SK-N-SH (cell line): ENCODE data around the gene FGD2. TPM values are rescaled to one million over a fixed set of nuclear protein-coding genes. Genes with fewer than 3 reads are reported as not detected.

Experiments used
- CTCF ChIA-PET: fragments of 300-600, 350-600 bp; formaldehyde crosslinking; extraction: SDS; loops from one replicate; lab custom pipeline; 2021; lab: Yijun Ruan, JAX
- POLR2A ChIA-PET: fragments of 350-600 bp; sonication (Branson Sonifier 250); formaldehyde crosslinking; extraction: SDS; loops from one replicate; lab custom pipeline; 2020; ENCODE audit warnings: antibody characterized with exemption, inconsistent platforms; lab: Yijun Ruan, JAX
- DNase-seq: peaks from one replicate; pipeline ENCODE4 v3.0.0; 2012
- H2AFZ ChIP-seq: fragments of 200-600 bp; sonication (generic); 2 replicates; pipeline ENCODE4 v1.8.1; 2016; ENCODE audit warnings: antibody characterized with exemption, mild to moderate bottlenecking, low read depth
- H3F3A ChIP-seq: fragments of 200-600 bp; sonication (generic); replicated peaks from 2 replicates; pipeline ENCODE3; 2016; ENCODE audit warnings: antibody characterized with exemption, mild to moderate bottlenecking; ENCODE audit not compliant: insufficient read depth
- H3K27ac ChIP-seq, 2 experiments: fragments of 200-500 bp in 1 of 2; fragments of 200-600 bp in 1 of 2; sonication (Bioruptor generic) in 1 of 2; sonication (generic), shearing (Covaris generic) in 1 of 2; 2 replicates each; pipeline versions ENCODE4 v1.5.1 to v1.6.1; 2014 to 2016; ENCODE audit warnings: low read depth in 2 of 2, inconsistent platforms in 1 of 2, low read length in 1 of 2, mild to moderate bottlenecking in 1 of 2, mixed read lengths in 1 of 2
- H3K27me3 ChIP-seq: fragments of 200-600 bp; sonication (generic), shearing (Covaris generic); 2 replicates; pipeline ENCODE4 v1.6.1; 2016; ENCODE audit warnings: mixed run types; ENCODE audit not compliant: insufficient read depth
- H3K36me3 ChIP-seq, 2 experiments: fragments of 200-500 bp in 1 of 2; fragments of 200-600 bp in 1 of 2; sonication (Bioruptor generic) in 1 of 2; sonication (generic) in 1 of 2; replicated peaks in 1 of 2; 2 replicates each; pipeline versions ENCODE3 to v1.5.1; 2014 to 2016; ENCODE audit warnings: low read length in 1 of 2, mild to moderate bottlenecking in 1 of 2; ENCODE audit not compliant: insufficient read depth in 2 of 2, control insufficient read depth in 1 of 2
- H3K4me1 ChIP-seq, 2 experiments: fragments of 200-500 bp in 1 of 2; fragments of 200-600 bp in 1 of 2; sonication (Bioruptor generic) in 1 of 2; sonication (generic), shearing (Covaris generic) in 1 of 2; 2 replicates each; pipeline versions ENCODE4 v1.5.1 to v1.6.1; 2014 to 2016; ENCODE audit warnings: low read depth in 1 of 2, low read length in 1 of 2, mixed run types in 1 of 2; ENCODE audit not compliant: insufficient read depth in 2 of 2, control insufficient read depth in 1 of 2
- H3K4me2 ChIP-seq: fragments of 200-600 bp; sonication (generic), shearing (Covaris generic); 2 replicates; pipeline ENCODE4 v1.6.1; 2017; ENCODE audit warnings: mixed run types
- H3K4me3 ChIP-seq, 2 experiments: fragments of 200-500 bp in 1 of 2; fragments of 200-600 bp in 1 of 2; sonication (Bioruptor generic) in 1 of 2; sonication (generic), shearing (Covaris generic) in 1 of 2; 2 replicates each; pipeline versions ENCODE4 v1.5.1 to v1.8.1; 2014 to 2016; ENCODE audit warnings: low read depth in 2 of 2, inconsistent platforms in 1 of 2, low read length in 1 of 2, mild to moderate bottlenecking in 1 of 2, mixed read lengths in 1 of 2, moderate library complexity in 1 of 2
- H3K79me2 ChIP-seq: fragments of 200-600 bp; sonication (generic); 2 replicates; pipeline ENCODE4 v1.8.1; 2017; ENCODE audit warnings: mild to moderate bottlenecking; ENCODE audit not compliant: insufficient read depth
- H3K9ac ChIP-seq: fragments of 200-600 bp; sonication (generic); 2 replicates; pipeline ENCODE4 v1.6.1; 2017; ENCODE audit warnings: mixed run types
- H3K9me2 ChIP-seq: fragments of 200-600 bp; sonication (generic); 2 replicates; pipeline ENCODE4 v1.6.1; 2017; ENCODE audit warnings: mixed run types
- H3K9me3 ChIP-seq: fragments of 200-600 bp; sonication (generic); 2 replicates; pipeline ENCODE4 v1.6.1; 2017; ENCODE audit warnings: mixed run types, mild to moderate bottlenecking, moderate library complexity
- H4K20me1 ChIP-seq: fragments of 200-600 bp; sonication (generic); 2 replicates; pipeline ENCODE4 v1.6.1; 2017; ENCODE audit warnings: mild to moderate bottlenecking, mixed run types; ENCODE audit not compliant: insufficient read depth
- CHD2 ChIP-seq: fragments of 150-350 bp; IDR thresholded peaks from 2 replicates; pipeline ENCODE4 v1.6.1; 2018; ENCODE audit warnings: low read length; ENCODE audit not compliant: partially characterized antibody
- FOSL2 ChIP-seq: IDR thresholded peaks from 2 replicates; pipeline ENCODE4 v1.4.0; 2012; ENCODE audit warnings: low read depth, mild to moderate bottlenecking, moderate library complexity, borderline replicate concordance
- FOXJ3 ChIP-seq: sonication (generic); formaldehyde crosslinking; IDR thresholded peaks from 2 replicates; pipeline ENCODE4 v1.5.1; 2020; ENCODE audit warnings: mild to moderate bottlenecking, missing genetic modification reagents
- FOXM1 ChIP-seq: IDR thresholded peaks from 2 replicates; pipeline ENCODE4 v1.4.0; 2012; ENCODE audit warnings: low read depth, mild to moderate bottlenecking
- GABPA ChIP-seq: IDR thresholded peaks from 2 replicates; pipeline ENCODE4 v1.4.0; 2012; ENCODE audit warnings: low read depth, mild to moderate bottlenecking
- GATA2 ChIP-seq: sonication (generic); formaldehyde crosslinking; IDR thresholded peaks from 2 replicates; pipeline ENCODE4 v1.5.0; 2020; ENCODE audit warnings: mild to moderate bottlenecking, missing genetic modification reagents
- MEF2A ChIP-seq: IDR thresholded peaks from 2 replicates; pipeline ENCODE4 v1.4.0; 2012; ENCODE audit warnings: low read depth, borderline replicate concordance
- MXI1 ChIP-seq: IDR thresholded peaks from 2 replicates; pipeline ENCODE4 v1.6.1; 2012; ENCODE audit warnings: mild to moderate bottlenecking, low read depth, low read length, improper control_type of control experiment
- NFIC ChIP-seq: IDR thresholded peaks from 2 replicates; pipeline ENCODE4 v1.4.0; 2012; ENCODE audit warnings: borderline replicate concordance
- NRF1 ChIP-seq: IDR thresholded peaks from 2 replicates; pipeline ENCODE4 v1.6.1; 2012; ENCODE audit warnings: low read depth, mild to moderate bottlenecking, low read length
- PBX3 ChIP-seq: IDR thresholded peaks from 2 replicates; pipeline ENCODE4; 2012
- POLR2AphosphoS5 ChIP-seq: IDR thresholded peaks from 2 replicates; pipeline ENCODE4 v1.6.1; 2012; ENCODE audit warnings: low read depth, low read length
- TAF1 ChIP-seq: IDR thresholded peaks from 2 replicates; pipeline ENCODE4 v1.6.1; 2012; ENCODE audit warnings: low read depth, mild to moderate bottlenecking, low read length, moderate library complexity, borderline replicate concordance
- USF1 ChIP-seq: IDR thresholded peaks from 2 replicates; pipeline ENCODE4 v1.4.0; 2012; ENCODE audit warnings: low read depth, borderline replicate concordance
- YY1 ChIP-seq: IDR thresholded peaks from 2 replicates; pipeline ENCODE4 v1.4.0; 2012; ENCODE audit warnings: low read depth, mild to moderate bottlenecking
- WGBS: methylation state at CpG from one replicate; pipeline ENCODE4 v1.1.6; 2017; ENCODE audit warnings: low lambda C conversion rate; 5-methylcytosine and 5-hydroxymethylcytosine counted together
- polyA plus RNA-seq, 3 experiments: library from polyadenylated mRNA; depleted of rRNA; stranded (reverse); fragments of >200 nt; gene quantifications; 2 replicates each; pipeline ENCODE4 v1.2.3, GENCODE V29; 2012
- TF ChIP-seq, protein P1 (sequence below): fragments of 200-600 bp; sonication (generic); IDR thresholded peaks from 2 replicates; pipeline ENCODE4 v1.6.1; 2017; ENCODE audit warnings: antibody characterized with exemption, mild to moderate bottlenecking, moderate library complexity
- TF ChIP-seq, protein P2 (sequence below): fragments of 150-350 bp; IDR thresholded peaks from 2 replicates; pipeline ENCODE4 v1.6.1; 2017; ENCODE audit warnings: antibody characterized with exemption, low read length, low read depth, borderline replicate concordance

FGD2 gene
- polyA plus RNA-seq, 1 of the 3 experiments (the other 2 are of a cell fraction), result not detected

- TF ChIP-seq POLR2AphosphoS5 (no peak), GATA2 (no peak)
- TF ChIP-seq, all 33 proteins: peak for 0
Measured at GRCh38 chr6:37019065-37019450, 13.6 kb downstream of the FGD2 start (continued).

GRCh38 chr6:37020381-37020780, 14.9 kb downstream of the FGD2 start:
- TF ChIP-seq FOXM1, result no peak
- Histone ChIP-seq H3K27me3 (no peaks in the 10 kb centered on the region), H3K4me3 (no peak overlapping the region), H3K27ac (no peak overlapping the region), H3K9me2 (no peaks in the 10 kb centered on the region), H3K9ac (no peak overlapping the region), H3K36me3 (no peaks in the 10 kb centered on the region), H4K20me1 (no peaks in the 10 kb centered on the region), H3K4me1 (peaks cover 5 to 19% of the 10 kb centered on the region in 2 experiments; a peak in 2 of 4 replicates), H3K9me3 (no peaks in the 10 kb centered on the region), H3K79me2 (no peaks in the 10 kb centered on the region), H2AFZ (no peak overlapping the region), H3F3A (no peaks in the 10 kb centered on the region), H3K4me2 (no peak overlapping the region)
- 78% methylated on average over 7 of the region's 12 CpGs for WGBS
- POLR2A ChIA-PET, result interaction anchor here (0.7 to 1.6 kb wide), 2 partner anchors 34 to 145 kb away, joined by 3 read pairs; partner anchors contain the start of gene MTCH1
- CTCF ChIA-PET, result interaction anchor here (1.0 to 26.3 kb wide), 9 partner anchors 9 to 190 kb away, joined by 3 to 678 read pairs (median 65); partner anchors contain the start of genes C6orf89 and PIM1
- no peak for DNase-seq

DNA sequence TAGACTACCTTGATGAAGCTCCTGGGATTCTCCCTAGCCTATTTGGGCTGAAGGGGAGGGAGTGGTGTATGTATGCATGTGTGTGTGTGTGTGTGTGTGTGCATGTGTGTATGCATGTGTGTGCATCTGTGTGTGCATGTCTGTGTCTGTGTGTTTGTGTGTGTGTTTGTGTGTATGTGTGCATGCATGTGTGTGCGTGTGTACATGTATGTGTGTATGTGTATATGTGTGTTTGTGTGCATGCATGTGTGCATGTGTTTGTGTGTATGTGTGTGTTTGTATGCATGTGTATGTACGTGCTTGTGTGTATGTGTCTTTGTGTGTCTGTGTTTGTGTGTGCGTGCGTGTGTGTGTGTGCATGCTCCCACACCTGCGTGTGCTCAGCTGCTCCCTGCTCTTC, 15.4 kb downstream of the FGD2 start:
- Histone ChIP-seq H3K9me2 (no peaks in the 10 kb centered on the region), H3K9ac (no peak overlapping the region), H3K4me2 (no peak overlapping the region), H3K79me2 (no peaks in the 10 kb centered on the region), H3K4me1 (peaks cover 5 to 19% of the 10 kb centered on the region in 2 experiments; a peak in 2 of 4 replicates), H3F3A (no peaks in the 10 kb centered on the region), H4K20me1 (no peaks in the 10 kb centered on the region), H2AFZ (no peak overlapping the region), H3K9me3 (no peaks in the 10 kb centered on the region), H3K27me3 (no peaks in the 10 kb centered on the region), H3K4me3 (no peak overlapping the region), H3K36me3 (no peaks in the 10 kb centered on the region), H3K27ac (no peak overlapping the region)
- TF ChIP-seq USF1 (no peak), NFIC (no peak), GATA2 (no peak), YY1 (no peak), CHD2 (no peak), PBX3 (no peak), TAF1 (no peak), FOSL2 (no peak), NRF1 (no peak), MEF2A (no peak), GABPA (no peak), MXI1 (no peak), POLR2AphosphoS5 (no peak), FOXJ3 (CRISPR knock-in tag) (no peak)
- TF ChIP-seq, protein P1, sequence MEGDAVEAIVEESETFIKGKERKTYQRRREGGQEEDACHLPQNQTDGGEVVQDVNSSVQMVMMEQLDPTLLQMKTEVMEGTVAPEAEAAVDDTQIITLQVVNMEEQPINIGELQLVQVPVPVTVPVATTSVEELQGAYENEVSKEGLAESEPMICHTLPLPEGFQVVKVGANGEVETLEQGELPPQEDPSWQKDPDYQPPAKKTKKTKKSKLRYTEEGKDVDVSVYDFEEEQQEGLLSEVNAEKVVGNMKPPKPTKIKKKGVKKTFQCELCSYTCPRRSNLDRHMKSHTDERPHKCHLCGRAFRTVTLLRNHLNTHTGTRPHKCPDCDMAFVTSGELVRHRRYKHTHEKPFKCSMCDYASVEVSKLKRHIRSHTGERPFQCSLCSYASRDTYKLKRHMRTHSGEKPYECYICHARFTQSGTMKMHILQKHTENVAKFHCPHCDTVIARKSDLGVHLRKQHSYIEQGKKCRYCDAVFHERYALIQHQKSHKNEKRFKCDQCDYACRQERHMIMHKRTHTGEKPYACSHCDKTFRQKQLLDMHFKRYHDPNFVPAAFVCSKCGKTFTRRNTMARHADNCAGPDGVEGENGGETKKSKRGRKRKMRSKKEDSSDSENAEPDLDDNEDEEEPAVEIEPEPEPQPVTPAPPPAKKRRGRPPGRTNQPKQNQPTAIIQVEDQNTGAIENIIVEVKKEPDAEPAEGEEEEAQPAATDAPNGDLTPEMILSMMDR, result no peak
- TF ChIP-seq, protein P2, sequence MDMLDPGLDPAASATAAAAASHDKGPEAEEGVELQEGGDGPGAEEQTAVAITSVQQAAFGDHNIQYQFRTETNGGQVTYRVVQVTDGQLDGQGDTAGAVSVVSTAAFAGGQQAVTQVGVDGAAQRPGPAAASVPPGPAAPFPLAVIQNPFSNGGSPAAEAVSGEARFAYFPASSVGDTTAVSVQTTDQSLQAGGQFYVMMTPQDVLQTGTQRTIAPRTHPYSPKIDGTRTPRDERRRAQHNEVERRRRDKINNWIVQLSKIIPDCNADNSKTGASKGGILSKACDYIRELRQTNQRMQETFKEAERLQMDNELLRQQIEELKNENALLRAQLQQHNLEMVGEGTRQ, result no peak
- 91% methylated on average over 4 of the region's 5 CpGs for WGBS
- DNase-seq, result no peak
- POLR2A ChIA-PET, result interaction anchor here (0.7 to 1.4 kb wide), 2 partner anchors 146 to 190 kb away, joined by 3 to 4 read pairs; no protein-coding TSS in a partner anchor
- CTCF ChIA-PET, result interaction anchor here (1.0 to 26.3 kb wide), 13 partner anchors 14 to 189 kb away, joined by 3 to 678 read pairs (median 17); partner anchors contain the start of genes C6orf89 and PIM1
